Upper lobe of left lung (tissue), 4 donors: ENCODE results near the gene ATP11C.

Source experiments
- EP300 ChIP-seq, 4 donors: sonication (generic); formaldehyde crosslinking; IDR thresholded peaks; one replicate each; pipeline ENCODE4 v1.5.1; 2017; ENCODE audit warnings: antibody characterized with exemption in 4 of 4, control low read depth in 2 of 4
- POLR2A ChIP-seq, 4 donors: fragments of 450-650 bp; IDR thresholded peaks; one replicate each; pipeline ENCODE4 v1.5.1; 2016 to 2017; ENCODE audit warnings: antibody characterized with exemption in 4 of 4, mild to moderate bottlenecking in 2 of 4
- POLR2AphosphoS5 ChIP-seq, 2 donors: sonication (generic); formaldehyde crosslinking; IDR thresholded peaks; one replicate each; pipeline ENCODE4 v1.5.1; 2017; ENCODE audit warnings: antibody characterized with exemption in 2 of 2
- TF ChIP-seq, protein P1 (sequence below), 6 experiments: fragments of 450-650 bp in 4 of 6; fragments of 200-600 bp in 2 of 6; sonication (generic) in 2 of 6; IDR thresholded peaks; one replicate each; pipeline ENCODE4 v1.5.1; 2016 to 2019; ENCODE audit warnings: antibody characterized with exemption in 6 of 6

DNA sequence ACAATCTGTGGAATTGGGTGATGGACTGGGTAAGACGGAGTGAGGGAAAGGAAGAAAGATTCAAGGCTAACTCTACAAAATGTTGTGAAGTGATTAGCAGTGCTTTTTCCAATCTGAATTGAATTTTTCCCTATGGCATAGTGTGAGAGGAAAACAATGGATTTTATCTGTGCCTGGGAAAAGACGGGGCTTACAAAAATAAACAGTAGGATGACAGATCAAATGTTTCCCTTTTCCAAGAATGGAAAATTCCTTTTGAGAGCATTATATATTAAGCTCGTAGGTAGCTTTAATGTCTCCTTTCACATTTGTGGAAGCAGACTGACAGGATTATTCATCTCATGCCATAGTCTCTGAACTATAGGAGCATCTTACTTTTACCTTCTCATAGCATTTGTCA lies 27.8 kb downstream of the ATP11C start:
- TF ChIP-seq, protein P1, sequence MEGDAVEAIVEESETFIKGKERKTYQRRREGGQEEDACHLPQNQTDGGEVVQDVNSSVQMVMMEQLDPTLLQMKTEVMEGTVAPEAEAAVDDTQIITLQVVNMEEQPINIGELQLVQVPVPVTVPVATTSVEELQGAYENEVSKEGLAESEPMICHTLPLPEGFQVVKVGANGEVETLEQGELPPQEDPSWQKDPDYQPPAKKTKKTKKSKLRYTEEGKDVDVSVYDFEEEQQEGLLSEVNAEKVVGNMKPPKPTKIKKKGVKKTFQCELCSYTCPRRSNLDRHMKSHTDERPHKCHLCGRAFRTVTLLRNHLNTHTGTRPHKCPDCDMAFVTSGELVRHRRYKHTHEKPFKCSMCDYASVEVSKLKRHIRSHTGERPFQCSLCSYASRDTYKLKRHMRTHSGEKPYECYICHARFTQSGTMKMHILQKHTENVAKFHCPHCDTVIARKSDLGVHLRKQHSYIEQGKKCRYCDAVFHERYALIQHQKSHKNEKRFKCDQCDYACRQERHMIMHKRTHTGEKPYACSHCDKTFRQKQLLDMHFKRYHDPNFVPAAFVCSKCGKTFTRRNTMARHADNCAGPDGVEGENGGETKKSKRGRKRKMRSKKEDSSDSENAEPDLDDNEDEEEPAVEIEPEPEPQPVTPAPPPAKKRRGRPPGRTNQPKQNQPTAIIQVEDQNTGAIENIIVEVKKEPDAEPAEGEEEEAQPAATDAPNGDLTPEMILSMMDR (IDR thresholded peaks at IDR 0.05), result no peak
- TF ChIP-seq POLR2A (IDR thresholded peaks at IDR 0.05) (no peak), EP300 (IDR thresholded peaks at IDR 0.05) (no peak), POLR2AphosphoS5 (IDR thresholded peaks at IDR 0.05) (no peak)
